Measurements from ENCODE around the gene ME2.

The ME2 gene

DNA sequence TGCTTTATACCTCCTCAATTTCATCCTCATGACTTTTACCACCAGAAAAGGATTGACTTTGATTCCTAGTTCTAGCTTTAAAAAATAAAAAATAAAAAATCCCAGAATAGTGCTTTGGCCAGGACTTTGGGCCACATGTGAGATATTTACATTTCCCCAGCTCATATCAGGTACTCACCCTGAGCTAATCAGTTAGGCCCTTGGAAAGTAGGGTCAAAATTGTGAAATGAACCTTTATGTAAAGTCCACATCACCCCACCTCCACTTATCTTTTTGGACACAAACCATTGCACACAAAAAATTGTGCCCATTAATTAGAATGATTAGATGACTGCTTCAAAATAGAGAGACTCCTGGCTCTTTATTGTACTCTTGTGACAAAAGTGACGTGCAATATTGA, 17.2 kb downstream of the ME2 start:
- DNase-seq (ENCODE audit: low read depth): no peak
- TF ChIP-seq, protein P1, sequence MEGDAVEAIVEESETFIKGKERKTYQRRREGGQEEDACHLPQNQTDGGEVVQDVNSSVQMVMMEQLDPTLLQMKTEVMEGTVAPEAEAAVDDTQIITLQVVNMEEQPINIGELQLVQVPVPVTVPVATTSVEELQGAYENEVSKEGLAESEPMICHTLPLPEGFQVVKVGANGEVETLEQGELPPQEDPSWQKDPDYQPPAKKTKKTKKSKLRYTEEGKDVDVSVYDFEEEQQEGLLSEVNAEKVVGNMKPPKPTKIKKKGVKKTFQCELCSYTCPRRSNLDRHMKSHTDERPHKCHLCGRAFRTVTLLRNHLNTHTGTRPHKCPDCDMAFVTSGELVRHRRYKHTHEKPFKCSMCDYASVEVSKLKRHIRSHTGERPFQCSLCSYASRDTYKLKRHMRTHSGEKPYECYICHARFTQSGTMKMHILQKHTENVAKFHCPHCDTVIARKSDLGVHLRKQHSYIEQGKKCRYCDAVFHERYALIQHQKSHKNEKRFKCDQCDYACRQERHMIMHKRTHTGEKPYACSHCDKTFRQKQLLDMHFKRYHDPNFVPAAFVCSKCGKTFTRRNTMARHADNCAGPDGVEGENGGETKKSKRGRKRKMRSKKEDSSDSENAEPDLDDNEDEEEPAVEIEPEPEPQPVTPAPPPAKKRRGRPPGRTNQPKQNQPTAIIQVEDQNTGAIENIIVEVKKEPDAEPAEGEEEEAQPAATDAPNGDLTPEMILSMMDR (IDR thresholded peaks at IDR 0.05; ENCODE audit: control insufficient read depth, extremely low read depth, insufficient read depth): no peak
- H3K4me3 ChIP-seq (ENCODE audit: low read depth, low read length): no peak overlapping the region

DNA sequence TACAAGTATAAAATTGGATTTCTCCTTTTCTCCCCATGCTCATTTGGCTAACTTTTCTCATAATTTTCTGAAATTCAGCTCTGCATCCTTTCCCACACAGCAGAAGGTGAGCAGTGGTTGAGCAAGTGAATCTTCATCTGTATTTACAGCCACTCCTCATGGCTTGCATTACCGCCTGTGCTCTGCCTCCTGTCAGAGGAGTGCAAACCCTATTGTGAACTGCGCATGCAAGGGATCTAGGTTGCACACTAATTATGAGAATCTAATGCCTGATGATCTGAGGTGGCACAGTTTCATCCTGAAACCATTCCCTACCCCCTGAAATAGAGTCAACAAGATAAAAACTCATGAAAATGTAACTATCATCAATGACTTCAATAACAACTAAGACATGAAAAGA, 20.0 kb downstream of the ME2 start:
- no peak for DNase-seq (ENCODE audit: low read depth)
- H3K4me3 ChIP-seq (ENCODE audit: low read depth, low read length): no peak overlapping the region
- TF ChIP-seq, protein P1 (IDR thresholded peaks at IDR 0.05; ENCODE audit: control insufficient read depth, extremely low read depth, insufficient read depth): no peak

DNA sequence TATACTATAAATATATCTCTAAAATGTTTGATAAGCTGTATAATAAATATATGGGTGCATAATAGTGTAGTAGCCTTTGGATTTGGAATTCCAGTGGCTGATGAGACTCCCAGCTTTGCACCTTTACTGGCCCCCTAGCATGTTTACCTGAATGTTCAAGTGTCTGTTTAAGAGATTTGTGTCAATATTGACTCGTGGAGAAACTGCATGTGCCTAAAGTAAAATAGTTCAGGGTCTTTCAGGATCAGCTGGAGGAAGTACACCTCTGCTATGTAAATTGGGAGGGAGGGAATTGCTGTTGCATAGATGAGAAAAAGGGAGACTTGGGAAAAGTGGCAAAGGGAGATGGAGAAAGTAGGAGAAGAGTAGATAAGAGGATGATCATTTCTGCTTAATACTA, 23.9 kb downstream of the ME2 start:
- no peak overlapping the region for H3K4me3 ChIP-seq (ENCODE audit: low read depth, low read length)
- DNase-seq (ENCODE audit: low read depth): peak; percentile 62
- TF ChIP-seq, protein P1 (IDR thresholded peaks at IDR 0.05; ENCODE audit: control insufficient read depth, extremely low read depth, insufficient read depth): no peak

DNA sequence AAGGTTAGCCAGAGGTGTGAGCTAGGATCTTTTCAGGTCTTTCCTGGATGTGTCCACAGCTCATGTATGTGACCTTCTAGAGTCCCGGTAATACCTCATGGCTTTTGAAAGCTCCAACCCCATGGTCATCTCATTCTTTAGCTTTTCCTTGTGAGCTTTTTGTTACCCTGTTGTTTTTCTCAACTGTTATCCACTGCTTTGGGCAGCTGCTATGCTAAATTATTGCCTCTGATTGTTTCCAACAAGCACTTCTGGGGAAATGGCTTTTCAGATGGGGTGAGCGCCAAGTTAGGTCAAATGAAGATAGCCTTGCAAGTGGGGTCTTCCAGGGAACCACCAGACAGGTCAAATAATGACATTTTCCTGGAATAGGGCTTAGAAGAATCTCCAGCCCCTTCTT, 27.9 kb downstream of the ME2 start:
- TF ChIP-seq, protein P1 (IDR thresholded peaks at IDR 0.05; ENCODE audit: control insufficient read depth, extremely low read depth, insufficient read depth): no peak
- H3K4me3 ChIP-seq (ENCODE audit: low read depth, low read length): no peak overlapping the region
- DNase-seq (ENCODE audit: low read depth): no peak

DNA sequence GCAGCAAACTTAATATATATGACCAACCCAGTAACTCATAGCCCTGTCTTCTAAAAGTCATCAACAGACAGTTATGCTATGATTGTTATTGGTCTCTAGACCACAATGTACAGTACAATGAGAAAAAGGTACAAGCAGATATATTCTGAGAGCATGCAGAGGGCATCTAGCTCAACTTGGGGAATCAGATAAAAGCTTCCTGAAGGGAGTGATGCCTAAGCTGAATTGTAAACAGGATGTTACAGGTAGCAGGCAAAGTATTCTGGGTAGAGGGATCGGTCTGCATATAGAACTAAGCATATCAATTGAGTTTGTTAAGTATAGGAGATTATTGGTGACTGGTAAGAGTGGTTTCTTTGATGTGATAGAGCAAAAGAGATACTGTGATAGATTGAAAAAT, 30.3 kb downstream of the ME2 start:
- no peak overlapping the region for H3K4me3 ChIP-seq (ENCODE audit: low read depth, low read length)
- DNase-seq (ENCODE audit: low read depth): no peak
- TF ChIP-seq, protein P1 (IDR thresholded peaks at IDR 0.05; ENCODE audit: control insufficient read depth, extremely low read depth, insufficient read depth): no peak

DNA sequence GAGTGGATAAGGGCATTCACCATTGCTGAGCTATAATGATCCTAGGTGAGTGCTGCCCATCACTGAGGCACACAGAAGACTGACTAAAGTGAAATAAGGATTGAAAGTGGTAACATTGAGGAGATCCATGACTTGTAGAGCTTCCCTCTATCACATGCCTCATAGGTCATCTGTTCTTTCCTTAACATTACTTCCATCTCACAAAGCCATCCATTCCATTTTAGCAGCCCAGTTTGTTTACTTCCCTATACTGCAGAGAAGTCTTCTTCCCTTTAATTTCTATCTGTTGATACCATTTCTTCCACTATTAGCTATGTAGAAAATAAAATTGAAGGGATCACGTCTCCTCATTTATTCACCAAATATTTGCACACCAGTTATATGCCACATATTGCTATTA, 32.1 kb downstream of the ME2 start:
- no peak for DNase-seq (ENCODE audit: low read depth)
- TF ChIP-seq, protein P1 (IDR thresholded peaks at IDR 0.05; ENCODE audit: control insufficient read depth, extremely low read depth, insufficient read depth): no peak
- H3K4me3 ChIP-seq (ENCODE audit: low read depth, low read length): no peak overlapping the region

DNA sequence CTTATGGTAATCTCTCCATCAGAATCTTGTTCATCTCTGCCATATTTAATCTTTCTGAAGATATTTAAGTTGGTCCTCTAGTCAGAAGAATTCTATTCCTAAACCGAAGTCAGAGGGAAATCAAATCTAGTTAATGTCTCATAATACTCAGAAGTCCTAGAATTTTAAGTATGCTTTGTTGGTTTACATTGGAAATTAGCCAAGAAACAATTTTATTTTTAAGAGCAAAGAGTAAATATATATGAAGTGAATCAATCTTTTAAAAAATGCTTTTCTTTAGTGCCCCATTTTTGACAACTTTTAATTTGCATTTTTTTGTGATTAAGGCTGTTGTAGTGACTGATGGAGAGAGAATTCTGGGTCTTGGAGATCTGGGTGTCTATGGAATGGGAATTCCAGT, 38.1 kb downstream of the ME2 start:
- DNase-seq (ENCODE audit: low read depth): no peak
- no peak overlapping the region for H3K4me3 ChIP-seq (ENCODE audit: low read depth, low read length)
- TF ChIP-seq, protein P1 (IDR thresholded peaks at IDR 0.05; ENCODE audit: control insufficient read depth, extremely low read depth, insufficient read depth): no peak
